RWPE2 (cell line): ENCODE results near the gene EFCAB12.

Experiments
- ATAC-seq: fragments of 200-7000 bp; cut with Tn5 transposase; 3 replicates; pipeline ENCODE4 v1.9.1; 2021; ENCODE audit warnings: low read depth
- DNase-seq: peaks from one replicate; pipeline ENCODE4 v3.0.0-alpha.2; 2020; ENCODE audit warnings: low spot score
- H3K27ac ChIP-seq: fragments of 450-650 bp; 2 replicates; pipeline ENCODE4 v1.5.1; 2017; ENCODE audit warnings: mild to moderate bottlenecking; ENCODE audit not compliant: poor library complexity, severe bottlenecking
- H3K27me3 ChIP-seq: fragments of 250-450 bp; sonication (Bioruptor Pico); 2 replicates; pipeline ENCODE4 v1.5.1; 2021; ENCODE audit warnings: mild to moderate bottlenecking, moderate library complexity; ENCODE audit not compliant: insufficient read depth, poor library complexity, severe bottlenecking
- H3K36me3 ChIP-seq: fragments of 250-450 bp; sonication (Bioruptor Pico); 2 replicates; pipeline ENCODE4 v1.5.1; 2020; ENCODE audit warnings: low read depth, mild to moderate bottlenecking, moderate library complexity
- H3K4me1 ChIP-seq: fragments of 250-450 bp; sonication (Bioruptor Pico); 2 replicates; pipeline ENCODE4 v1.5.1; 2021; ENCODE audit warnings: mild to moderate bottlenecking, moderate library complexity; ENCODE audit not compliant: insufficient read depth, poor library complexity, severe bottlenecking
- H3K4me3 ChIP-seq: fragments of 250-450 bp; sonication (Bioruptor Pico); 2 replicates; pipeline ENCODE4 v1.5.1; 2021; ENCODE audit warnings: mild to moderate bottlenecking, moderate library complexity; ENCODE audit not compliant: severe bottlenecking
- H3K9me3 ChIP-seq: fragments of 250-450 bp; sonication (Bioruptor Pico); 2 replicates; pipeline ENCODE4 v1.5.1; 2021; ENCODE audit warnings: mild to moderate bottlenecking, moderate library complexity; ENCODE audit not compliant: severe bottlenecking
- CTCF ChIP-seq: fragments of 450-650 bp; IDR thresholded peaks from one replicate; pipeline ENCODE4 v1.5.1; 2017; ENCODE audit warnings: mild to moderate bottlenecking, moderate library complexity; ENCODE audit not compliant: poor library complexity, severe bottlenecking

The EFCAB12 gene

GRCh38 chr3:129382366-129382765, 46.1 kb downstream of the EFCAB12 start:
- Histone ChIP-seq H3K27me3 (no peaks in the 10 kb centered on the region), H3K36me3 (no peaks in the 10 kb centered on the region), H3K4me3 (no peak overlapping the region), H3K4me1 (no peaks in the 10 kb centered on the region), H3K9me3 (no peaks in the 10 kb centered on the region), H3K27ac (no peak overlapping the region)
- ATAC-seq (no peak), DNase-seq (no peak)
- no peak for TF ChIP-seq CTCF

- ATAC-seq (no peak), DNase-seq (no peak)
- Histone ChIP-seq H3K27me3 (no peaks in the 10 kb centered on the region), H3K4me1 (no peaks in the 10 kb centered on the region), H3K9me3 (no peaks in the 10 kb centered on the region), H3K4me3 (no peak overlapping the region), H3K36me3 (no peaks in the 10 kb centered on the region), H3K27ac (no peak overlapping the region)
- no peak for TF ChIP-seq CTCF
These were observed 48.7 kb downstream of the EFCAB12 start for GRCh38 chr3:129379582-129380358.

DNA sequence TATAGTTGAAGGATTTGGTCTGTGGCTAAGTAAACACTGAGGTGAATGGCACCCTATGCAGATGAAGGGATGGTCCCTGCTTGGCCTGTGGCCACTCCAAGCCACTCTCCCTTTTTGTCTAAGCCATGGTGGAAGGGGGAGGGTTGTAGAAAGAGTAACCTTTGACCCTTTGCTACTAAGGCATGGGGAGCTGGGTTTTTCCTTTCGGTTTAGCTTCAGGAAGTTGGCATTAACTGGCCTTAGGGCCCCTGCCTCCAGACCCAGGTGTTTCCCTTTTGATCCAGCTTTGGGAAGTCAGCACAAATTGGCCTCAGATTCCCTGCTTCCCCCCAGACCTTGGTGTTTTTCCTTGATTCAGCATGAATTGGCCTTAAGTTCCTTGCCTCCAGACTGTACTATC, 49.5 kb downstream of the EFCAB12 start:
- ATAC-seq (no peak), DNase-seq (no peak)
- no peak for TF ChIP-seq CTCF
- Histone ChIP-seq H3K9me3 (no peaks in the 10 kb centered on the region), H3K4me1 (no peaks in the 10 kb centered on the region), H3K36me3 (no peaks in the 10 kb centered on the region), H3K4me3 (no peak overlapping the region), H3K27me3 (no peaks in the 10 kb centered on the region), H3K27ac (no peak overlapping the region)

GRCh38 chr3:129377615-129378014, 50.8 kb downstream of the EFCAB12 start:
- Histone ChIP-seq H3K4me1 (no peaks in the 10 kb centered on the region), H3K36me3 (no peaks in the 10 kb centered on the region), H3K4me3 (no peak overlapping the region), H3K27ac (no peak overlapping the region), H3K27me3 (no peaks in the 10 kb centered on the region), H3K9me3 (no peaks in the 10 kb centered on the region)
- no peak for DNase-seq
- ATAC-seq: no peak
- TF ChIP-seq CTCF: no peak

- Histone ChIP-seq H3K9me3 (no peaks in the 10 kb centered on the region), H3K27ac (no peak overlapping the region), H3K36me3 (no peaks in the 10 kb centered on the region), H3K4me3 (no peak overlapping the region), H3K27me3 (no peaks in the 10 kb centered on the region), H3K4me1 (no peaks in the 10 kb centered on the region)
- TF ChIP-seq CTCF: no peak
- DNase-seq (no peak), ATAC-seq (no peak)
These were observed 53.3 kb downstream of the EFCAB12 start for GRCh38 chr3:129375099-129375498.
